Measurements from ENCODE around the gene GOLGA8M. TPM values are rescaled to one million over a fixed set of nuclear protein-coding genes. Genes with fewer than 3 reads are reported as not detected.
"Not testable (repeated sequence)": the region's sequence is repeated elsewhere in the genome, so short reads cannot be mapped to it uniquely, and the experiment has no call there.

GOLGA8M gene
- total RNA-seq, 1 experiment from 2014 or later = not detected

GRCh38 chr15:28726102-28726501 lies 13.9 kb upstream of the GOLGA8M start:
- Histone ChIP-seq H3K36me3 (ENCODE audit: insufficient read depth, low read length, poor library complexity, severe bottlenecking) (no peaks in the 10 kb centered on the region), H3K9me3 (ENCODE audit: low read depth, low read length, poor library complexity, severe bottlenecking) (no peaks in the 10 kb centered on the region), H3K27me3 (replicated peaks; ENCODE audit: insufficient read depth, low read depth, low read length, poor library complexity) (no peaks in the 10 kb centered on the region), H3K4me3 (ENCODE audit: low read depth, low read length, poor library complexity, severe bottlenecking) (no peak overlapping the region), H3K27ac (ENCODE audit: low read depth, low read length, poor library complexity, severe bottlenecking) (no peak overlapping the region), H3K4me1 (ENCODE audit: insufficient read depth, low read length, poor library complexity, severe bottlenecking) (no peaks in the 10 kb centered on the region)
- intact Hi-C loops (cut with micrococcal nuclease; ENCODE audit: unreplicated experiment) = no loop called here
- DNase-seq (ENCODE audit: low spot score) = no peak
- CTCF ChIA-PET = no interaction called here
- no TSS peak for BruUV-seq (replicated peaks)
- no peak for TF ChIP-seq EZH2 (IDR thresholded peaks at IDR 0.05; ENCODE audit: borderline replicate concordance, low read depth, low read length, poor library complexity, severe bottlenecking)
- POLR2A ChIA-PET (ENCODE audit: low non-redundant PET) = no interaction called here

GRCh38 chr15:28725556-28725955 lies 13.3 kb upstream of the GOLGA8M start:
- H3K27ac ChIP-seq (ENCODE audit: low read depth, low read length, poor library complexity, severe bottlenecking) = no peak overlapping the region
- H3K4me3 ChIP-seq (ENCODE audit: low read depth, low read length, poor library complexity, severe bottlenecking) = no peak overlapping the region
- no peaks in the 10 kb centered on the region for H3K4me1 ChIP-seq (ENCODE audit: insufficient read depth, low read length, poor library complexity, severe bottlenecking)
- no peaks in the 10 kb centered on the region for H3K36me3 ChIP-seq (ENCODE audit: insufficient read depth, low read length, poor library complexity, severe bottlenecking)
- intact Hi-C loops (cut with micrococcal nuclease; ENCODE audit: unreplicated experiment) = no loop called here
- no peaks in the 10 kb centered on the region for H3K9me3 ChIP-seq (ENCODE audit: low read depth, low read length, poor library complexity, severe bottlenecking)
- H3K27me3 ChIP-seq (replicated peaks; ENCODE audit: insufficient read depth, low read depth, low read length, poor library complexity) = no peaks in the 10 kb centered on the region
- TF ChIP-seq CTCF (conservative IDR thresholded peaks at IDR 0.05; ENCODE audit: low read depth, low read length) (no peak), EZH2 (IDR thresholded peaks at IDR 0.05; ENCODE audit: borderline replicate concordance, low read depth, low read length, poor library complexity, severe bottlenecking) (no peak)
- BruUV-seq (replicated peaks) = no TSS peak
- CTCF ChIA-PET = no interaction called here
- POLR2A ChIA-PET (ENCODE audit: low non-redundant PET) = no interaction called here
- DNase-seq (ENCODE audit: low spot score) = no peak

GRCh38 chr15:28723986-28724385 lies 11.8 kb upstream of the GOLGA8M start:
- BruUV-seq (replicated peaks); H3K27ac ChIP-seq (ENCODE audit: low read depth, low read length, poor library complexity, severe bottlenecking); POLR2A ChIA-PET (ENCODE audit: low non-redundant PET); H3K4me1 ChIP-seq (ENCODE audit: insufficient read depth, low read length, poor library complexity, severe bottlenecking); CTCF ChIA-PET; DNase-seq (ENCODE audit: low spot score); H3K36me3 ChIP-seq (ENCODE audit: insufficient read depth, low read length, poor library complexity, severe bottlenecking); H3K9me3 ChIP-seq (ENCODE audit: low read depth, low read length, poor library complexity, severe bottlenecking); H3K27me3 ChIP-seq (replicated peaks; ENCODE audit: insufficient read depth, low read depth, low read length, poor library complexity); H3K4me3 ChIP-seq (ENCODE audit: low read depth, low read length, poor library complexity, severe bottlenecking); intact Hi-C loops (cut with micrococcal nuclease; ENCODE audit: unreplicated experiment): not testable (repeated sequence)

- CTCF ChIA-PET; H3K27ac ChIP-seq (ENCODE audit: low read depth, low read length, poor library complexity, severe bottlenecking); H3K27me3 ChIP-seq (replicated peaks; ENCODE audit: insufficient read depth, low read depth, low read length, poor library complexity); H3K4me1 ChIP-seq (ENCODE audit: insufficient read depth, low read length, poor library complexity, severe bottlenecking); H3K4me3 ChIP-seq (ENCODE audit: low read depth, low read length, poor library complexity, severe bottlenecking); intact Hi-C loops (cut with micrococcal nuclease; ENCODE audit: unreplicated experiment); POLR2A ChIA-PET (ENCODE audit: low non-redundant PET); BruUV-seq (replicated peaks); DNase-seq (ENCODE audit: low spot score); H3K9me3 ChIP-seq (ENCODE audit: low read depth, low read length, poor library complexity, severe bottlenecking); H3K36me3 ChIP-seq (ENCODE audit: insufficient read depth, low read length, poor library complexity, severe bottlenecking): not testable (repeated sequence)
Observed at GRCh38 chr15:28719626-28720025, 7.4 kb upstream of the GOLGA8M start.

GRCh38 chr15:28718576-28718975 lies 6.4 kb upstream of the GOLGA8M start:
- intact Hi-C loops (cut with micrococcal nuclease; ENCODE audit: unreplicated experiment); H3K27ac ChIP-seq (ENCODE audit: low read depth, low read length, poor library complexity, severe bottlenecking); H3K27me3 ChIP-seq (replicated peaks; ENCODE audit: insufficient read depth, low read depth, low read length, poor library complexity); H3K36me3 ChIP-seq (ENCODE audit: insufficient read depth, low read length, poor library complexity, severe bottlenecking); H3K4me1 ChIP-seq (ENCODE audit: insufficient read depth, low read length, poor library complexity, severe bottlenecking); H3K4me3 ChIP-seq (ENCODE audit: low read depth, low read length, poor library complexity, severe bottlenecking); BruUV-seq (replicated peaks); CTCF ChIA-PET; H3K9me3 ChIP-seq (ENCODE audit: low read depth, low read length, poor library complexity, severe bottlenecking); DNase-seq (ENCODE audit: low spot score); POLR2A ChIA-PET (ENCODE audit: low non-redundant PET): not testable (repeated sequence)

GRCh38 chr15:28714176-28714575 lies 2.0 kb upstream of the GOLGA8M start:
- H3K27me3 ChIP-seq (replicated peaks; ENCODE audit: insufficient read depth, low read depth, low read length, poor library complexity); H3K4me3 ChIP-seq (ENCODE audit: low read depth, low read length, poor library complexity, severe bottlenecking); DNase-seq (ENCODE audit: low spot score); H3K27ac ChIP-seq (ENCODE audit: low read depth, low read length, poor library complexity, severe bottlenecking); BruUV-seq (replicated peaks); H3K9me3 ChIP-seq (ENCODE audit: low read depth, low read length, poor library complexity, severe bottlenecking); intact Hi-C loops (cut with micrococcal nuclease; ENCODE audit: unreplicated experiment); H3K36me3 ChIP-seq (ENCODE audit: insufficient read depth, low read length, poor library complexity, severe bottlenecking); CTCF ChIA-PET; POLR2A ChIA-PET (ENCODE audit: low non-redundant PET); H3K4me1 ChIP-seq (ENCODE audit: insufficient read depth, low read length, poor library complexity, severe bottlenecking): not testable (repeated sequence)

GRCh38 chr15:28703927-28704326 lies 8.3 kb downstream of the GOLGA8M start:
- H3K4me3 ChIP-seq (ENCODE audit: low read depth, low read length, poor library complexity, severe bottlenecking); H3K27ac ChIP-seq (ENCODE audit: low read depth, low read length, poor library complexity, severe bottlenecking); H3K27me3 ChIP-seq (replicated peaks; ENCODE audit: insufficient read depth, low read depth, low read length, poor library complexity); H3K9me3 ChIP-seq (ENCODE audit: low read depth, low read length, poor library complexity, severe bottlenecking); CTCF ChIA-PET; DNase-seq (ENCODE audit: low spot score); H3K4me1 ChIP-seq (ENCODE audit: insufficient read depth, low read length, poor library complexity, severe bottlenecking); H3K36me3 ChIP-seq (ENCODE audit: insufficient read depth, low read length, poor library complexity, severe bottlenecking); BruUV-seq (replicated peaks); POLR2A ChIA-PET (ENCODE audit: low non-redundant PET); intact Hi-C loops (cut with micrococcal nuclease; ENCODE audit: unreplicated experiment): not testable (repeated sequence)

Measured in A673 (cell line).